ENCODE measurements around the gene NUDCD3.

The NUDCD3 gene

GRCh38 chr7:44416941-44417340 is 73.5 kb downstream of the NUDCD3 start:
- ChIA-PET POLR2A (ENCODE audit: low non-redundant PET) (no interaction called here), CTCF (interaction anchor here (0.6 kb wide), 1 partner anchor 13 kb away, joined by 3 read pairs; no protein-coding TSS in a partner anchor)
- H3K27ac ChIP-seq = no peak overlapping the region
- DNase-seq (ENCODE audit: low spot score) = no peak
- no peak for TF ChIP-seq CTCF (conservative IDR thresholded peaks at IDR 0.05; ENCODE audit: low read depth)

GRCh38 chr7:44415510-44415909 is 74.9 kb downstream of the NUDCD3 start:
- no peak for DNase-seq (ENCODE audit: low spot score)
- CTCF ChIA-PET = interaction anchor here (0.6 to 1.3 kb wide), 3 partner anchors 28 to 175 kb away, joined by 3 to 4 read pairs (median 3); no protein-coding TSS in a partner anchor
- no peak for TF ChIP-seq CTCF (conservative IDR thresholded peaks at IDR 0.05; ENCODE audit: low read depth)
- POLR2A ChIA-PET (ENCODE audit: low non-redundant PET) = no interaction called here
- peak overlapping the region; percentile 31; the same call in 1 of the 2 replicates for H3K27ac ChIP-seq

GRCh38 chr7:44415047-44415446 is 75.4 kb downstream of the NUDCD3 start:
- peak; percentile 76 for DNase-seq (ENCODE audit: low spot score)

GRCh38 chr7:44411306-44411705 is 79.2 kb downstream of the NUDCD3 start:
- H3K27ac ChIP-seq = no peak overlapping the region
- CTCF ChIA-PET = no interaction called here
- no peak for TF ChIP-seq CTCF (conservative IDR thresholded peaks at IDR 0.05; ENCODE audit: low read depth)
- POLR2A ChIA-PET (ENCODE audit: low non-redundant PET) = no interaction called here
- DNase-seq (ENCODE audit: low spot score) = no peak

More at GRCh38 chr7:44415047-44415446, 75.4 kb downstream of the NUDCD3 start:
- no peak for TF ChIP-seq CTCF (conservative IDR thresholded peaks at IDR 0.05; ENCODE audit: low read depth)
- no peak overlapping the region for H3K27ac ChIP-seq
- ChIA-PET CTCF (interaction anchor here (0.6 to 1.3 kb wide), 2 partner anchors 28 to 174 kb away, joined by 3 to 4 read pairs; no protein-coding TSS in a partner anchor), POLR2A (ENCODE audit: low non-redundant PET) (interaction anchor here (0.5 kb wide), 1 partner anchor 107 kb away, joined by 9 read pairs; no protein-coding TSS in a partner anchor)

GRCh38 chr7:44408596-44408995 is 81.9 kb downstream of the NUDCD3 start:
- ChIA-PET CTCF (no interaction called here), POLR2A (ENCODE audit: low non-redundant PET) (no interaction called here)
- H3K27ac ChIP-seq = no peak overlapping the region
- TF ChIP-seq CTCF (conservative IDR thresholded peaks at IDR 0.05; ENCODE audit: low read depth) = no peak
- no peak for DNase-seq (ENCODE audit: low spot score)

GRCh38 chr7:44403775-44404174 is 86.7 kb downstream of the NUDCD3 start:
- no peak overlapping the region for H3K27ac ChIP-seq
- ChIA-PET POLR2A (ENCODE audit: low non-redundant PET) (no interaction called here), CTCF (no interaction called here)
- DNase-seq (ENCODE audit: low spot score) = no peak
- TF ChIP-seq CTCF (conservative IDR thresholded peaks at IDR 0.05; ENCODE audit: low read depth) = no peak

Data from RWPE1 (cell line).